Stimulated activated naive CD4-positive, alpha-beta T cell (primary cell): ENCODE data around the gene POP4.
"Not testable (repeated sequence)": the region's sequence is repeated elsewhere in the genome, so short reads cannot be mapped to it uniquely, and the experiment has no call there.

Experiments used
- DNase-seq, 6 experiments: peaks; one replicate each; lab custom pipeline; 2025; lab: John Stamatoyannopoulos, UW

The POP4 gene

GRCh38 chr19:29612121-29612520, 6.0 kb downstream of the POP4 start:
- no peak for DNase-seq

- DNase-seq = no peak
These were observed 6.9 kb downstream of the POP4 start for GRCh38 chr19:29612801-29613595.

- DNase-seq = no peak
These were observed 8.0 kb downstream of the POP4 start for GRCh38 chr19:29614046-29614445.

- DNase-seq = no peak
These were observed 8.7 kb downstream of the POP4 start for GRCh38 chr19:29614780-29615179.

- DNase-seq = no peak
These were observed 9.9 kb downstream of the POP4 start for GRCh38 chr19:29615891-29616425.

- no peak for DNase-seq
These were observed 10.5 kb downstream of the POP4 start for GRCh38 chr19:29616541-29616940.

- DNase-seq = no peak
These were observed 11.5 kb downstream of the POP4 start for GRCh38 chr19:29617366-29618266.

GRCh38 chr19:29618434-29618833, 12.4 kb downstream of the POP4 start:
- no peak for DNase-seq

GRCh38 chr19:29618871-29619270, 12.8 kb downstream of the POP4 start:
- no peak for DNase-seq

GRCh38 chr19:29620931-29621351, 14.9 kb downstream of the POP4 start:
- peak in 1 of 6 experiments; percentile 27 for DNase-seq

- DNase-seq = peak in 4 of 6 experiments; percentile 19 to 37 (median 26)
These were observed 16.3 kb downstream of the POP4 start for GRCh38 chr19:29622166-29623070.

- no peak for DNase-seq
These were observed 17.8 kb downstream of the POP4 start for GRCh38 chr19:29623726-29624488.

- DNase-seq = no peak
These were observed 18.6 kb downstream of the POP4 start for GRCh38 chr19:29624489-29625185.

- no peak for DNase-seq
These were observed 19.1 kb downstream of the POP4 start for GRCh38 chr19:29625186-29625651.

- DNase-seq = no peak
These were observed 20.3 kb downstream of the POP4 start for GRCh38 chr19:29626386-29626785.

- DNase-seq = not testable (repeated sequence)
These were observed 20.7 kb downstream of the POP4 start for GRCh38 chr19:29626832-29627231.

- no peak for DNase-seq
These were observed 22.7 kb downstream of the POP4 start for GRCh38 chr19:29628661-29629385.

- DNase-seq = no peak
These were observed 23.9 kb downstream of the POP4 start for GRCh38 chr19:29629836-29630534.

GRCh38 chr19:29630655-29631054, 24.6 kb downstream of the POP4 start:
- DNase-seq = no peak
